ENCODE results near the gene CASQ1.

DNA sequence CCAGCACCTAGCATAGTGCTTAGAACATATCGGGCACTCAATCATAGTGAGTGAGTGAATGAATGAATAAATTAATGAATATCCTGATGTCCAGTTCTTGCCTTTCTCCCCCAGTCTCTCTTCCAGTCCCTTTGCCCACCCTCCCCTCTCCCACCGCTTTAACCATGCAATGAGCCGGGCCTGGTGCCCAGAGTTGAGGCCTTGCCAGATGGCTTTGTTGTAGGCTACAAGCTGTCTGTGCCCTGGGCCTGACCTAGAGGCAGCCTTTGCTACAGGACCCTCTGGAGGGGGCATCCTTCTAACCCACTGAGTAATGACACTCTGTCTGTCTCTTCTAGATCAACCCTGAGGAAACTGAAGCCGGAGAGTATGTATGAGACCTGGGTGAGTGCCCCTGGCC is 6.9 kb downstream of the CASQ1 start:
- TF ChIP-seq, protein P1, sequence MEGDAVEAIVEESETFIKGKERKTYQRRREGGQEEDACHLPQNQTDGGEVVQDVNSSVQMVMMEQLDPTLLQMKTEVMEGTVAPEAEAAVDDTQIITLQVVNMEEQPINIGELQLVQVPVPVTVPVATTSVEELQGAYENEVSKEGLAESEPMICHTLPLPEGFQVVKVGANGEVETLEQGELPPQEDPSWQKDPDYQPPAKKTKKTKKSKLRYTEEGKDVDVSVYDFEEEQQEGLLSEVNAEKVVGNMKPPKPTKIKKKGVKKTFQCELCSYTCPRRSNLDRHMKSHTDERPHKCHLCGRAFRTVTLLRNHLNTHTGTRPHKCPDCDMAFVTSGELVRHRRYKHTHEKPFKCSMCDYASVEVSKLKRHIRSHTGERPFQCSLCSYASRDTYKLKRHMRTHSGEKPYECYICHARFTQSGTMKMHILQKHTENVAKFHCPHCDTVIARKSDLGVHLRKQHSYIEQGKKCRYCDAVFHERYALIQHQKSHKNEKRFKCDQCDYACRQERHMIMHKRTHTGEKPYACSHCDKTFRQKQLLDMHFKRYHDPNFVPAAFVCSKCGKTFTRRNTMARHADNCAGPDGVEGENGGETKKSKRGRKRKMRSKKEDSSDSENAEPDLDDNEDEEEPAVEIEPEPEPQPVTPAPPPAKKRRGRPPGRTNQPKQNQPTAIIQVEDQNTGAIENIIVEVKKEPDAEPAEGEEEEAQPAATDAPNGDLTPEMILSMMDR (IDR thresholded peaks at IDR 0.05; ENCODE audit: insufficient read depth, low read length, poor library complexity, severe bottlenecking) = no peak
- no peak for TF ChIP-seq EZH2phosphoT487 (conservative IDR thresholded peaks at IDR 0.05; ENCODE audit: low read length)
